Epithelial cell of esophagus (primary cell): Measurements from ENCODE around the gene HNRNPUL1.
A peak's percentile ranks its signal among the peaks of the same experiment; 100 is the strongest.

ENCODE experiments used
- DNase-seq: peaks from one replicate; pipeline ENCODE4 v3.0.0; 2010; ENCODE audit warnings: low read depth
- H3K4me3 ChIP-seq: 2 replicates; pipeline ENCODE4 v1.5.1; 2011; ENCODE audit warnings: mild to moderate bottlenecking, low read length, control low read depth
- CTCF ChIP-seq: IDR thresholded peaks from 2 replicates; pipeline ENCODE4 v1.5.1; 2011; ENCODE audit warnings: low read depth, mild to moderate bottlenecking, low read length, control low read depth, inconsistent platforms; ENCODE audit not compliant: insufficient read depth; ENCODE audit errors: missing control alignments

The HNRNPUL1 gene

DNA sequence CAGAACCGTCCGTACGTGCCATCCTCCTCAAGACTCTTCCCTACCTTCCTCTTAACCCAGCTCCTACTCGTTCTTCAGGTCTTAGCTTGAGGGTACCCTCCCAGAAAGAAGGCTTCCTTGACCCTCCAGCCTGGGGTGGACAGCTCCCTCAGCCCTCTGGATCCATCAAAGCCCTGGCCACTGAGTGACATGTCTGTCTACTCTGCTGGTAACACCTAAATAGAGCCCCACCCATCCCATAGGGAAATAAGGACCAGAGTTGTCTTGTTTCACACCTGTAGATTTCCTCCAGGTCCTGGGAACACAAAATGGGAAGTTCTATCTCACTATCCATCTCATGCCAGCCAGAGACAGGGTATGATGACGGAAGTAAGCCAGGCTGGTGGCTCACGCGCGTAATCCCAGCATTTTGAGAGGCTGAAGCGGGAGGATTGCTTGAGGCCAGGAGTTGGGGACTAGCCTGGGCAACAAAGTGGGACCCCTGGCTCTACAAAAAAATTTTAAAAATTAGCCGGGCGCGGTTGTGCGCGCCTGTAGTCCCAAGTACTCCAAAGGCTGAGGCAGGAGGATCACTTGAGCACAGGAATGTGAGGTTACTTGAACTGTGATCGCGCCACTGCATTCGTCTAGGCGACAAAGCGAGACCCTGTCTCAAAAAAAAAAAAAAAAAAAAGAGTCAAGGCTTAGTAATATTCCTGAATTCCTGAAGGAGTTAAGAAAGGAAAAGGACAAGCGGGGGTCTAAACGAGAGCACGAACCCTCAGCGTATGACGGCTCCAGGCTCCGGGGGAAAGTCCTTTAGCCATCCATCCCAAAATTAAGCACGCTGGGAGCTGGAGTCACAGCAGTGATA lies 45.2 kb downstream of the HNRNPUL1 start:
- TF ChIP-seq CTCF, result no peak
- peak; percentile 37 for DNase-seq
- peak overlapping the region; percentile 99 for H3K4me3 ChIP-seq

DNA sequence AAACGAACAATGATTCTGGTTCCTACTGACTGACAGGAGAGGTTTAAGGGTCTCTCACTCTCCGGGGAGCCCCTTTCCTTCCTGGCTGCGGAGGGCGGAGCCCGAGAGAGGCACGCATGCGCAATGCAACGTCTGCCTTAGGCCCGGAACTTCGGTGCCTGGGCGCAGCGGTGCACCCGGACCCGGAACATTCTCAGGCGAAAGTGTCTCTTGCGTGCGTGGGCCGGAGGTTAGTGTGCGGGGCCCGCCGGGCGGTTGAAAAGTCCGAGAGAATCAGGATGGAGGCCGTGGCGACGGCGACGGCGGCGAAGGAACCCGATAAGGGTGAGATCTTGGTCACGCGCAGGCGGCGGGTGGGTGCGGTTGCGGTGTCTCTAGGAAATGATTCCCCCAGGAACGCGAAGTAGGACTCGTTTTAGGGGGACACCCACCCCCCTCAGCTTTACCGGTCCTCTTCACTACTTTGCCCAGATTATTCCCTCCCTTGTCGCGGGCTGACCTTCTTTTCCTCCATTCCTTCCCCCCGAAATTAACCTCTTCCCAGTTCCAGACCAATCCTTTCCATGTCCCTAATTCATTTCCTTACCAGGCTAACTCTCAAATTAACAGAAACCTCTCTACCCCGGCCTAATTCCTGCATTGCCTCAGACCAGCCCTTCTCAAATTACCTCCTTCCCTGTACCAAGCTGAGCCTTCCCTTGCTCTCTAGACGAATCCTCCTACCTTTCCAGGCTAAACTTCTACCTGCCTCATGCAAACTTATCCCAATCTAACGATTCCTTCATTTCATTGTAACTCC lies 46.1 kb downstream of the HNRNPUL1 start, which contains the start of gene CCDC97:
CCDC97 (plus strand) TSS at position 140 of the 799 bp plus-strand sequence; CDS start at position 279, 139 bp downstream.
- DNase-seq, result peak; percentile 86
- peak within 1 kb of the TSS; percentile 99 for H3K4me3 ChIP-seq
- no peak for TF ChIP-seq CTCF

GRCh38 chr19:41311072-41311471 lies 46.9 kb downstream of the HNRNPUL1 start:
- peak; percentile 18 for DNase-seq
- TF ChIP-seq CTCF, result no peak
- peak overlapping the region; percentile 99 for H3K4me3 ChIP-seq

- DNase-seq, result no peak
- TF ChIP-seq CTCF, result no peak
- H3K4me3 ChIP-seq, result no peak overlapping the region
These were observed 47.4 kb downstream of the HNRNPUL1 start for GRCh38 chr19:41311613-41312012.

DNA sequence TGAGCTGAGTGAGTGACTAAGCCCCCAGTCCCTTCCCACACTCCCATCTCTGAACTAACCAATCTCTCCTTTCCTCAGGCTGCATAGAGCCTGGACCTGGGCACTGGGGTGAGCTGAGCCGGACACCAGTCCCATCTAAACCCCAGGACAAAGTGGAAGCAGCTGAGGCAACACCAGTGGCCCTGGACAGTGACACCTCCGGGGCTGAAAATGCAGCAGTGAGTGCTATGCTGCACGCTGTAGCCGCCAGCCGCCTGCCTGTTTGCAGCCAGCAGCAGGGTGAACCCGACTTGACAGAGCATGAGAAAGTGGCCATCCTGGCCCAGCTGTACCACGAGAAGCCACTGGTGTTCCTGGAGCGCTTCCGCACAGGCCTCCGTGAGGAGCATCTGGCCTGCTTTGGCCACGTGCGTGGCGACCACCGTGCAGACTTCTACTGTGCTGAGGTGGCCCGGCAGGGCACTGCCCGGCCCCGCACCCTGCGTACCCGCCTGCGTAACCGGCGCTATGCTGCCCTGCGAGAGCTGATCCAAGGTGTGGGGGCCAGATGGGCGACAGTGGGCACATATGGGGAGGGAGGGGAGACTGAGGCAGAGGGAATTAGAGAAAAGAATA lies 52.2 kb downstream of the HNRNPUL1 start:
- no peak for TF ChIP-seq CTCF
- no peak for DNase-seq
- H3K4me3 ChIP-seq, result no peak overlapping the region

GRCh38 chr19:41318696-41319499 lies 54.7 kb downstream of the HNRNPUL1 start:
- DNase-seq, result peak; percentile 14
- H3K4me3 ChIP-seq, result no peak overlapping the region
- no peak for TF ChIP-seq CTCF
